ENCODE data around the gene TRMT61A.

GRCh38 chr14:103528146-103528586, 830 bp upstream of the TRMT61A start:
- TF ChIP-seq, protein P1, sequence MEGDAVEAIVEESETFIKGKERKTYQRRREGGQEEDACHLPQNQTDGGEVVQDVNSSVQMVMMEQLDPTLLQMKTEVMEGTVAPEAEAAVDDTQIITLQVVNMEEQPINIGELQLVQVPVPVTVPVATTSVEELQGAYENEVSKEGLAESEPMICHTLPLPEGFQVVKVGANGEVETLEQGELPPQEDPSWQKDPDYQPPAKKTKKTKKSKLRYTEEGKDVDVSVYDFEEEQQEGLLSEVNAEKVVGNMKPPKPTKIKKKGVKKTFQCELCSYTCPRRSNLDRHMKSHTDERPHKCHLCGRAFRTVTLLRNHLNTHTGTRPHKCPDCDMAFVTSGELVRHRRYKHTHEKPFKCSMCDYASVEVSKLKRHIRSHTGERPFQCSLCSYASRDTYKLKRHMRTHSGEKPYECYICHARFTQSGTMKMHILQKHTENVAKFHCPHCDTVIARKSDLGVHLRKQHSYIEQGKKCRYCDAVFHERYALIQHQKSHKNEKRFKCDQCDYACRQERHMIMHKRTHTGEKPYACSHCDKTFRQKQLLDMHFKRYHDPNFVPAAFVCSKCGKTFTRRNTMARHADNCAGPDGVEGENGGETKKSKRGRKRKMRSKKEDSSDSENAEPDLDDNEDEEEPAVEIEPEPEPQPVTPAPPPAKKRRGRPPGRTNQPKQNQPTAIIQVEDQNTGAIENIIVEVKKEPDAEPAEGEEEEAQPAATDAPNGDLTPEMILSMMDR (IDR thresholded peaks at IDR 0.05; ENCODE audit: extremely low read depth in 1 of 2, insufficient read depth in 1 of 2, low read depth in 1 of 2, low read length in 2 of 2) = no peak
- no peak for TF ChIP-seq POLR2A (IDR thresholded peaks at IDR 0.05; ENCODE audit: low read depth, low read length)
- TF ChIP-seq POLR2AphosphoS5 (IDR thresholded peaks at IDR 0.05; ENCODE audit: insufficient read depth, low read depth, low read length) = no peak
- no peak for TF ChIP-seq EZH2 (IDR thresholded peaks at IDR 0.05; ENCODE audit: borderline replicate concordance, low read depth, low read length, severe bottlenecking)
- no peak for TF ChIP-seq GATA2 (IDR thresholded peaks at IDR 0.05; ENCODE audit: insufficient read depth, insufficient read length, low read depth, low read length)
- no peak for TF ChIP-seq JUN (IDR thresholded peaks at IDR 0.05; ENCODE audit: borderline replicate concordance, insufficient read depth, insufficient read length, low read depth)
- no peak for TF ChIP-seq MYC (IDR thresholded peaks at IDR 0.05; ENCODE audit: low read depth, low read length)
- no peak for TF ChIP-seq MAX (IDR thresholded peaks at IDR 0.05; ENCODE audit: insufficient read depth, insufficient read length)
